PC-3 (cell line): ENCODE measurements around the gene SLC16A8. TPM values are rescaled to one million over a fixed set of nuclear protein-coding genes. Genes with fewer than 3 reads are reported as not detected.

Experiments used
- ATAC-seq: fragments of 200-7000 bp; cut with Tn5 transposase; 2 replicates; pipeline ENCODE4 v1.9.1; 2020; ENCODE audit warnings: mild to moderate bottlenecking, moderate library complexity
- BruUV-seq: library from RNA; stranded (reverse); fragments of 400-500 nt; replicated peaks from 2 replicates; lab custom pipeline; 2021; lab: Mats Ljungman, UMichigan
- CTCF ChIA-PET: fragments of 300-600 bp; sonication (Branson Sonifier 250); formaldehyde crosslinking; loops from one replicate; lab custom pipeline; 2022; ENCODE audit warnings: antibody characterized with exemption; lab: Charles Lee
- POLR2A ChIA-PET: fragments of 300-600 bp; sonication (Branson Sonifier 250); formaldehyde crosslinking; loops from one replicate; lab custom pipeline; 2022; ENCODE audit warnings: antibody characterized with exemption; ENCODE audit not compliant: unreplicated experiment; lab: Charles Lee
- DNase-seq: peaks from one replicate; pipeline ENCODE4 v3.0.0-alpha.2; 2015
- H2AFZ ChIP-seq: fragments of 300-600 bp; sonication (generic); 2 replicates; pipeline ENCODE4 v1.6.0; 2016; ENCODE audit warnings: antibody characterized with exemption, low read length
- H3F3A ChIP-seq: fragments of 300-600 bp; sonication (generic); one replicate; pipeline ENCODE4 v1.6.0; 2017; ENCODE audit warnings: antibody characterized with exemption, low read length, control low read depth, mild to moderate bottlenecking; ENCODE audit not compliant: unreplicated experiment
- H3K27ac ChIP-seq: fragments of 300-600 bp; sonication (generic); 2 replicates; pipeline ENCODE4 v1.5.1; 2016; ENCODE audit warnings: mild to moderate bottlenecking, low read length
- H3K27me3 ChIP-seq: fragments of 300-600 bp; sonication (generic); 2 replicates; pipeline ENCODE4 v1.6.1; 2016; ENCODE audit warnings: low read length, mixed read lengths
- H3K36me3 ChIP-seq: fragments of 300-600 bp; sonication (generic); 2 replicates; pipeline ENCODE4 v1.6.1; 2016; ENCODE audit warnings: low read depth, mixed run types, low read length, mixed read lengths
- H3K4me1 ChIP-seq: fragments of 300-600 bp; sonication (generic); 2 replicates; pipeline ENCODE4 v1.5.1; 2016; ENCODE audit warnings: low read length; ENCODE audit not compliant: insufficient read depth
- H3K4me2 ChIP-seq: fragments of 300-600 bp; sonication (generic); 2 replicates; pipeline ENCODE4 v1.6.0; 2016; ENCODE audit warnings: low read length
- H3K4me3 ChIP-seq: fragments of 300-600 bp; sonication (generic); 2 replicates; pipeline ENCODE4 v1.5.1; 2016; ENCODE audit warnings: mild to moderate bottlenecking, low read length, mixed read lengths
- H3K79me2 ChIP-seq: fragments of 300-600 bp; sonication (generic); 2 replicates; pipeline ENCODE4 v1.6.1; 2017; ENCODE audit warnings: low read length, mixed read lengths
- H3K9ac ChIP-seq: fragments of 300-600 bp; sonication (generic); 2 replicates; pipeline ENCODE4 v1.6.0; 2016; ENCODE audit warnings: mild to moderate bottlenecking, low read length
- H3K9me2 ChIP-seq: fragments of 300-600 bp; sonication (generic); replicated peaks from 2 replicates; pipeline ENCODE4 v1.6.1; 2016; ENCODE audit warnings: mixed run types, low read length, mixed read lengths
- H3K9me3 ChIP-seq: fragments of 300-600 bp; sonication (generic); 2 replicates; pipeline ENCODE4 v1.6.1; 2016; ENCODE audit warnings: low read length, mixed read lengths
- H4K20me1 ChIP-seq: fragments of 300-600 bp; sonication (generic); 2 replicates; pipeline ENCODE4 v1.6.1; 2016; ENCODE audit warnings: low read length, mixed read lengths
- EZH2 ChIP-seq: fragments of 300-600 bp; sonication (generic); IDR thresholded peaks from one replicate; pipeline ENCODE4 v1.6.1; 2017; ENCODE audit warnings: antibody characterized with exemption, mild to moderate bottlenecking, low read length; ENCODE audit not compliant: unreplicated experiment
- EZH2phosphoT487 ChIP-seq: fragments of 300-600 bp; sonication (generic); IDR thresholded peaks from 2 replicates; pipeline ENCODE4 v1.6.1; 2018; ENCODE audit warnings: mild to moderate bottlenecking, antibody characterized with exemption, low read length, borderline replicate concordance
- intact Hi-C: fragments of 100-400 bp; cut with micrococcal nuclease; formaldehyde crosslinking; loops from 2 replicates; pipeline ENCODE4 v1.9.0; 2023
- total RNA-seq: library from RNA; depleted of rRNA; stranded (reverse); fragments of >200 nt; gene quantifications from 2 replicates; pipeline ENCODE4 v1.2.3, GENCODE V29; 2014
- TF ChIP-seq, protein P1 (sequence below): fragments of 300-600 bp; sonication (generic); conservative IDR thresholded peaks from 2 replicates; pipeline ENCODE4 v1.5.1; 2017; ENCODE audit warnings: antibody characterized with exemption, low read depth, mild to moderate bottlenecking, low read length

SLC16A8 gene
- total RNA-seq, 1 experiment from 2014 or later = not detected

DNA sequence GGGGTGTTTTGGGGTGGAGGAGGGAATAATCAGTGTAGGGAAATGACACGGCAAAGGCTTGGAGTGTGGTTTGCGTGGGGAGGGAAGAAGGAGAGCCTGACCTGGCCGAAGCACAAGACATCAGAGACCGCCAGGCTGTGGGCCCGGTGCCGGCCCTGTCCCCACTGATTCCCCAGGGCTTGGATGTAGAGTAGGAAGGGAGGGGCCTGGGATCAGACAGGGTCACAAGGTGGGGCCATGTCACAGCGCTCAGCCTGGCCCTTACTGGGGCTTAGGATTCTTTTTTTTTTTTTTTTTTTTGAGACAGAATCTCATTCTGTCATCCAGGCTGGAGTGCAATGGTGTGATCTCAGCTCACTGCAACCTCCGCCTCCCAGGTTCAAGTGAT is 17.0 kb downstream of the SLC16A8 start:
- Histone ChIP-seq H3K79me2 (no peaks in the 10 kb centered on the region), H3K4me2 (no peak overlapping the region), H3F3A (no peaks in the 10 kb centered on the region), H2AFZ (no peak overlapping the region), H3K36me3 (peaks cover 4% of the 10 kb centered on the region; the same call in 1 of the 2 replicates), H3K4me3 (no peak overlapping the region), H4K20me1 (no peaks in the 10 kb centered on the region), H3K27ac (no peak overlapping the region), H3K9ac (no peak overlapping the region), H3K9me3 (no peaks in the 10 kb centered on the region), H3K9me2 (no peaks in the 10 kb centered on the region), H3K27me3 (no peaks in the 10 kb centered on the region), H3K4me1 (no peaks in the 10 kb centered on the region)
- DNase-seq (no peak), ATAC-seq (no peak)
- CTCF ChIA-PET = no interaction called here
- TF ChIP-seq EZH2phosphoT487 (no peak), EZH2 (no peak)
- TF ChIP-seq, protein P1, sequence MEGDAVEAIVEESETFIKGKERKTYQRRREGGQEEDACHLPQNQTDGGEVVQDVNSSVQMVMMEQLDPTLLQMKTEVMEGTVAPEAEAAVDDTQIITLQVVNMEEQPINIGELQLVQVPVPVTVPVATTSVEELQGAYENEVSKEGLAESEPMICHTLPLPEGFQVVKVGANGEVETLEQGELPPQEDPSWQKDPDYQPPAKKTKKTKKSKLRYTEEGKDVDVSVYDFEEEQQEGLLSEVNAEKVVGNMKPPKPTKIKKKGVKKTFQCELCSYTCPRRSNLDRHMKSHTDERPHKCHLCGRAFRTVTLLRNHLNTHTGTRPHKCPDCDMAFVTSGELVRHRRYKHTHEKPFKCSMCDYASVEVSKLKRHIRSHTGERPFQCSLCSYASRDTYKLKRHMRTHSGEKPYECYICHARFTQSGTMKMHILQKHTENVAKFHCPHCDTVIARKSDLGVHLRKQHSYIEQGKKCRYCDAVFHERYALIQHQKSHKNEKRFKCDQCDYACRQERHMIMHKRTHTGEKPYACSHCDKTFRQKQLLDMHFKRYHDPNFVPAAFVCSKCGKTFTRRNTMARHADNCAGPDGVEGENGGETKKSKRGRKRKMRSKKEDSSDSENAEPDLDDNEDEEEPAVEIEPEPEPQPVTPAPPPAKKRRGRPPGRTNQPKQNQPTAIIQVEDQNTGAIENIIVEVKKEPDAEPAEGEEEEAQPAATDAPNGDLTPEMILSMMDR = no peak
- intact Hi-C loops = no loop called here
- POLR2A ChIA-PET = no interaction called here
- no TSS peak for BruUV-seq

DNA sequence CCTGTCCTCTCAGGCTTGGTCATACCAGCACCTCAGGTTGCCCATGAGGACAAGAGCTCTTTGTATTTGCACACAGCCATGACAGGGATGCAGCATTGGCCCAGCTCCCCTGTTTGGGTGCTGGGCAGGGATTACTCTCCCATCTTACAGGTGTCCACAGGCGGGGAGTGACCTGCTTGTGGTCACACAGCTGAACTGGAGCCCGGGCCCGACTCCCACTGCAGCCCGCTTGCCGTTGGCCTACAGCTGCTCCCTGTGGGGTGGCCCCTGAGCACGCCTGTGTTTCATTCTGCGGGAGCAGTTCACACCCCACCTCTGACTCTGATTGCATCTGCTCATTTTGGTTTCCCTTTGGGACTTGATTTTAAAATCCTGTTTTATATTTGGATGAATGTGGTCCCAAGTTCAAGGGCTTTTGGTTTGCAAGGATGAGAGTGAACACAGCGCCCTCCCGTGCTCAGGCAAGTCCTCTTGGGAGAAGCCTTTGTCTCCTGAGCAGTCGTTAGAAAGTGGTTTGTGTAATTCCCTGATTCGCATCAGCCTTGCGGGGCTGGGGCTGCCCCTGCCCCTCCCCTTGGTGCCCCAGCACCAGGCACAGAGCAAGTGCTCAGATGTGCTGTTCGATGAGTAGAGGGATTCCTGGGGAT is 17.5 kb downstream of the SLC16A8 start:
- intact Hi-C loops = no loop called here
- no peak for TF ChIP-seq EZH2
- no peak for TF ChIP-seq EZH2phosphoT487
- TF ChIP-seq, protein P1 = no peak
- DNase-seq = no peak
- Histone ChIP-seq H3K79me2 (no peaks in the 10 kb centered on the region), H3K4me3 (no peak overlapping the region), H3K27me3 (no peaks in the 10 kb centered on the region), H3K27ac (no peak overlapping the region), H3K4me1 (no peaks in the 10 kb centered on the region), H3F3A (no peaks in the 10 kb centered on the region), H4K20me1 (no peaks in the 10 kb centered on the region), H3K4me2 (no peak overlapping the region), H2AFZ (no peak overlapping the region), H3K36me3 (peaks cover 4% of the 10 kb centered on the region; the same call in 1 of the 2 replicates), H3K9ac (no peak overlapping the region), H3K9me3 (no peaks in the 10 kb centered on the region), H3K9me2 (no peaks in the 10 kb centered on the region)
- POLR2A ChIA-PET = no interaction called here
- no TSS peak for BruUV-seq
- ATAC-seq = no peak
- CTCF ChIA-PET = no interaction called here

DNA sequence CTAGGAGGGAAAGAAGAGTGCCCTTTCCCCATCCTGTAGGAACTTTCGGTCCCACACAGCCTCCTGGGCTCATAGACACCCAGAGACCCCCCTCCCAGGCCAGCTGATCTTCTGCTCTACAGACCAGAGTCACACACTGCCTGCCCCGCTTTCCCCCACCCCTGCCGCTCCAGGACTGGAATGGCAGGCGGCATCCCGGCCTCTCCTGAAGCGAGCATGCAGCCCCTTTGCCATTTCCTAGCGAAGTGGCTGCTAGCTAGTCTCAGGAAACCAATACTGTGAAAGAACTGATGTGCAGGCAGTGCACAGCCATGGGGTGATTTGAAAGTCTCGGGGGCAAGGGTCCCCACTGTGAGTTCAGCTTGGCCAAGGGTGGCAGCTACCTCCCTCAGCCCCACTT is 18.4 kb downstream of the SLC16A8 start:
- intact Hi-C loops = no loop called here
- ChIA-PET CTCF (no interaction called here), POLR2A (no interaction called here)
- H3K9me3 ChIP-seq = no peaks in the 10 kb centered on the region
- TF ChIP-seq, protein P1 = no peak
- TF ChIP-seq EZH2phosphoT487 (no peak), EZH2 (no peak)
- H3K9me2 ChIP-seq = no peaks in the 10 kb centered on the region
- H3K27me3 ChIP-seq = no peaks in the 10 kb centered on the region
- DNase-seq (no peak), ATAC-seq (no peak)
- H3K4me1 ChIP-seq = no peaks in the 10 kb centered on the region
- no peaks in the 10 kb centered on the region for H3F3A ChIP-seq
- no peaks in the 10 kb centered on the region for H4K20me1 ChIP-seq
- no peak overlapping the region for H2AFZ ChIP-seq
- no peak overlapping the region for H3K27ac ChIP-seq
- no peak overlapping the region for H3K4me2 ChIP-seq
- no peaks in the 10 kb centered on the region for H3K79me2 ChIP-seq
- H3K4me3 ChIP-seq = no peak overlapping the region
- peaks cover 4% of the 10 kb centered on the region; the same call in 1 of the 2 replicates for H3K36me3 ChIP-seq
- H3K9ac ChIP-seq = no peak overlapping the region
- no TSS peak for BruUV-seq
